Heart left ventricle (tissue), 13 donors: ENCODE data around the gene OSBPL10.

Source experiments
- CTCF ChIP-seq, 12 donors: fragments of 200-600 bp; sonication (generic) in 4 of 12; IDR thresholded peaks; one replicate each; pipeline versions ENCODE4 v1.5.0 to v1.8.0; 2018 to 2022; ENCODE audit warnings: antibody characterized with exemption in 12 of 12, mild to moderate bottlenecking in 5 of 12
- POLR2A ChIP-seq, 2 donors: fragments of 450-650 bp; IDR thresholded peaks; one replicate each; pipeline ENCODE4 v1.6.1; 2017; ENCODE audit warnings: antibody characterized with exemption in 2 of 2, mild to moderate bottlenecking in 2 of 2, moderate library complexity in 2 of 2
- donor health status: ischemic (EF 13 %, LVEDD 7.1; RV severe dilation, severe dysfunction).
- donor health status: DM: no; HTN: yes; CAD: no.
- donor health status: DM: no; HTN: no; CAD: no.
- donor health status: ischemic (EF 25% LVEDD 6.9; RV normal size, moderate dysfunction).
- donor health status: ischemic (EF 25% LVEDD 5.7; RV mildly dilated, moderate dysfunction).
- donor health status: ischemic (EF 35%, LVEDD 5.7; RV mildly dilated, moderate dysfunction).
- donor health status: nonischemic (EF 11% LVEDD 7.7; RV severe dilation, severe dysfunction).
- donor health status: DM: yes; HTN: yes; CAD: no.
- donor health status: PGD.
- donor health status: ischemic (EF 29% LVEDD 5.4; RV normal size, mild dysfunction).
- donor health status: nonischemic (EF 23%, LVEDD 6.1; RV moderate dilation, normal function).

- no peak for TF ChIP-seq CTCF (IDR thresholded peaks at IDR 0.05)
- TF ChIP-seq POLR2A (IDR thresholded peaks at IDR 0.05), result no peak
Measured at GRCh38 chr3:31892916-31893573, 88.0 kb downstream of the OSBPL10 start.
